NT2/D1 (cell line): ENCODE data around the gene ARMC9.

Experiments
- DNase-seq: peaks from one replicate; pipeline ENCODE4 v3.0.0-alpha.2; 2011; ENCODE audit warnings: low read depth, low spot score
- H3K27me3 ChIP-seq: 2 replicates; pipeline ENCODE4 v1.6.0; 2011; ENCODE audit warnings: mild to moderate bottlenecking; ENCODE audit not compliant: insufficient read length, insufficient read depth
- H3K36me3 ChIP-seq: 2 replicates; pipeline ENCODE4 v1.6.1; 2011; ENCODE audit warnings: mild to moderate bottlenecking, low read length, mixed read lengths; ENCODE audit not compliant: insufficient read depth, insufficient read length
- H3K4me1 ChIP-seq: 2 replicates; pipeline ENCODE4 v1.5.1; 2011; ENCODE audit not compliant: insufficient read depth, insufficient read length
- H3K4me3 ChIP-seq: 2 replicates; pipeline ENCODE4 v1.5.1; 2011; ENCODE audit warnings: low read depth; ENCODE audit not compliant: insufficient read length
- H3K9ac ChIP-seq: 2 replicates; pipeline ENCODE4 v1.6.0; 2011; ENCODE audit warnings: low read depth; ENCODE audit not compliant: insufficient read length
- H3K9me3 ChIP-seq: 2 replicates; pipeline ENCODE4 v1.5.1; 2011; ENCODE audit warnings: mild to moderate bottlenecking, low read length; ENCODE audit not compliant: insufficient read depth
- SUZ12 ChIP-seq: IDR thresholded peaks from 2 replicates; pipeline ENCODE4 v1.6.1; 2011; ENCODE audit not compliant: insufficient read length, insufficient read depth; ENCODE audit errors: extremely low read depth
- YY1 ChIP-seq: IDR thresholded peaks from 2 replicates; pipeline ENCODE4 v1.6.1; 2011; ENCODE audit not compliant: insufficient read length, insufficient read depth
- ZNF274 ChIP-seq: IDR thresholded peaks from 2 replicates; pipeline ENCODE4 v1.6.1; 2011; ENCODE audit warnings: mild to moderate bottlenecking, low read depth, low read length

The ARMC9 gene

DNA sequence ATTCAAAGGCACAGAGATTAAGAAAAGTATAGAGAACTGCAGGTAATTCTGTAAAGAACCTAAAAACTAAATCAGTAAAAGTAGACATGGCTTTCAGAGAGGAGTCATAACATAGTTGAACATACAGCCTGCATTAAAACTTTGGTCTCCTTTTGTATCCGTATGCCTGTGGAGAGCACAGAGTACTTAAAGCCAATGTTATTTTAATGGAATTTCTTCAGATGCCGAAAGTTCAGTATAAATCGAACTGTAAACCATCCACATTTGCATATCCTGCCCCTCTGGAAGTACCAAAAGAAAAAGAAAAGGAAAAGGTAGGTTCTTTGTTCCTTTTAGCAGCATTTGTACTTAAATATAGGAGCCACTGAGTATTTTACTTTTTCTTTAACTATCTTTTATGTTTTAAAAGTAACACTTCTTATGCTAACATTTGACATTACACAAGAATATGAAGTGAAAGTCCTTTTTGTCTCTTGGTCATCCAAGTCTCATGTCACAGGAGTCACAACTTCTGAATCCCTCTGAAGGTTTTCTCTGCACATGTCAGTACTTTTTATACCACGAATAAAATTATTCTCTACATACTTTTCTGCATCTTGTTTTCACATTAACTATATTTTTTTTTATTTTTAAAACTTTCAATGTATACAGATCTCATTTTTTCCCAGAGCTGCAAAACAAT is 34.9 kb upstream of the ARMC9 start:
- H3K36me3 ChIP-seq, result peaks cover 71% of the 10 kb centered on the region

GRCh38 chr2:231167745-231168459 is 30.5 kb upstream of the ARMC9 start:
- Histone ChIP-seq H3K9me3 (no peaks in the 10 kb centered on the region), H3K36me3 (peaks cover 86% of the 10 kb centered on the region), H3K4me1 (no peaks in the 10 kb centered on the region), H3K4me3 (no peak overlapping the region), H3K27me3 (no peaks in the 10 kb centered on the region), H3K9ac (no peak overlapping the region)
- no peak for TF ChIP-seq YY1
- no peak for TF ChIP-seq ZNF274
- no peak for TF ChIP-seq SUZ12
- DNase-seq, result no peak

More for the DNA sequence above, 34.9 kb upstream of the ARMC9 start:
- Histone ChIP-seq H3K4me3 (no peak overlapping the region), H3K9ac (no peak overlapping the region), H3K4me1 (no peaks in the 10 kb centered on the region), H3K9me3 (no peaks in the 10 kb centered on the region), H3K27me3 (no peaks in the 10 kb centered on the region)
- TF ChIP-seq YY1 (no peak), ZNF274 (no peak), SUZ12 (no peak)
- DNase-seq, result no peak

GRCh38 chr2:231168460-231169139 is 29.8 kb upstream of the ARMC9 start:
- DNase-seq, result no peak
- H3K27me3 ChIP-seq, result no peaks in the 10 kb centered on the region
- TF ChIP-seq YY1 (no peak), SUZ12 (no peak), ZNF274 (no peak)
- H3K9ac ChIP-seq, result no peak overlapping the region
- H3K9me3 ChIP-seq, result no peaks in the 10 kb centered on the region
- H3K4me3 ChIP-seq, result no peak overlapping the region
- H3K4me1 ChIP-seq, result no peaks in the 10 kb centered on the region
- H3K36me3 ChIP-seq, result peaks cover 87% of the 10 kb centered on the region

- no peaks in the 10 kb centered on the region for H3K4me1 ChIP-seq
- no peak overlapping the region for H3K9ac ChIP-seq
- no peak for TF ChIP-seq YY1
- TF ChIP-seq ZNF274, result no peak
- TF ChIP-seq SUZ12, result no peak
- H3K4me3 ChIP-seq, result no peak overlapping the region
- no peaks in the 10 kb centered on the region for H3K9me3 ChIP-seq
- no peak for DNase-seq
- H3K27me3 ChIP-seq, result no peaks in the 10 kb centered on the region
- peaks cover 88% of the 10 kb centered on the region for H3K36me3 ChIP-seq
Measured at GRCh38 chr2:231169488-231169887, 28.9 kb upstream of the ARMC9 start.

DNA sequence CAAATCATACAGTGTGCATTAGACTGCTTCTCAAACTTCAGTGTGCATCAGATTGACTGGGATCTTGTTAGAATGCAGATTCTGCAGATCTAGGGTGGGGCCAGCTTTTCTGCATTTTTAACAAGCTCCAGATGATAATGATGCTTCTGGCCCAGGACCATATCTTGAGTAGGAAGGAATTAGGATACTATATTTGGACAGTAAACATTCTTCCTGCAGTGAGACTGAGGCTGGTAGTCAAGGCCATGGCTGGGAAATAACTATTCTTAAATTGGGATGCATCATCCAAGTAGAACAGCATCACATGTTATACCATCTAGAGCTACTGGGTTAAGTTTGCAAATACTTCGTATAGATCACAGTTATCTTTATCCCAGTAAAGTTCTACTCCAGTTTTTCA is 28.4 kb upstream of the ARMC9 start:
- Histone ChIP-seq H3K36me3 (peaks cover 88% of the 10 kb centered on the region), H3K9me3 (no peaks in the 10 kb centered on the region), H3K4me1 (no peaks in the 10 kb centered on the region), H3K4me3 (no peak overlapping the region), H3K9ac (no peak overlapping the region), H3K27me3 (no peaks in the 10 kb centered on the region)
- no peak for DNase-seq
- TF ChIP-seq YY1 (no peak), SUZ12 (no peak), ZNF274 (no peak)

GRCh38 chr2:231172025-231172424 is 26.4 kb upstream of the ARMC9 start:
- Histone ChIP-seq H3K27me3 (no peaks in the 10 kb centered on the region), H3K9me3 (no peaks in the 10 kb centered on the region), H3K4me1 (no peaks in the 10 kb centered on the region), H3K9ac (no peak overlapping the region), H3K36me3 (peaks cover 71% of the 10 kb centered on the region), H3K4me3 (no peak overlapping the region)
- TF ChIP-seq ZNF274, result no peak
- TF ChIP-seq SUZ12, result no peak
- no peak for TF ChIP-seq YY1
- no peak for DNase-seq

- no peak for TF ChIP-seq YY1
- TF ChIP-seq ZNF274, result no peak
- TF ChIP-seq SUZ12, result no peak
- H3K9ac ChIP-seq, result no peak overlapping the region
- no peaks in the 10 kb centered on the region for H3K9me3 ChIP-seq
- no peaks in the 10 kb centered on the region for H3K4me1 ChIP-seq
- H3K4me3 ChIP-seq, result no peak overlapping the region
- no peak for DNase-seq
- H3K36me3 ChIP-seq, result peaks cover 57% of the 10 kb centered on the region
- no peaks in the 10 kb centered on the region for H3K27me3 ChIP-seq
Measured at GRCh38 chr2:231174211-231174651, 24.2 kb upstream of the ARMC9 start.
